Stimulated activated naive B cell treated with anti-CD40 and anti-IgM and Interleukin-4, amounts not matched to agents 10 μg/mL and 1 μg/mL and 100 μg/mL, for 72 hours (primary cell): ENCODE results near the gene ODAD2.
"Not testable (repeated sequence)": the region's sequence is repeated elsewhere in the genome, so short reads cannot be mapped to it uniquely, and the experiment has no call there.

Experiments
- ATAC-seq, 2 donors: fragments of 150-1000 bp; cut with Tn5 transposase; replicated peaks; 2 replicates each; pipeline ENCODE4 v1.10.0; 2021; ENCODE audit warnings: moderate library complexity in 1 of 2
- DNase-seq: peaks from one replicate; pipeline ENCODE4 v3.0.0; 2021
- H3K27ac Mint-ChIP-seq: one replicate; pipeline ENCODE4 v1.8.0; 2022; ENCODE audit warnings: mild to moderate bottlenecking, mixed read lengths
- H3K27me3 Mint-ChIP-seq, 2 donors: one replicate each; pipeline ENCODE4 v1.8.0; 2022; ENCODE audit warnings: mixed read lengths in 2 of 2
- H3K36me3 Mint-ChIP-seq, 2 donors: one replicate each; pipeline ENCODE4 v1.8.0; 2022; ENCODE audit warnings: mixed read lengths in 2 of 2, mild to moderate bottlenecking in 1 of 2
- H3K4me1 Mint-ChIP-seq, 2 donors: one replicate each; pipeline ENCODE4 v1.8.0; 2022; ENCODE audit warnings: mixed read lengths in 2 of 2, mild to moderate bottlenecking in 1 of 2
- H3K4me3 Mint-ChIP-seq, 2 donors: one replicate each; pipeline ENCODE4 v1.8.0; 2022; ENCODE audit warnings: mild to moderate bottlenecking in 2 of 2, mixed read lengths in 2 of 2, moderate library complexity in 1 of 2
- H3K9me3 Mint-ChIP-seq, 2 donors: one replicate each; pipeline ENCODE4 v1.8.0; 2022; ENCODE audit warnings: mixed read lengths in 2 of 2, mild to moderate bottlenecking in 1 of 2

Gene ODAD2

DNA sequence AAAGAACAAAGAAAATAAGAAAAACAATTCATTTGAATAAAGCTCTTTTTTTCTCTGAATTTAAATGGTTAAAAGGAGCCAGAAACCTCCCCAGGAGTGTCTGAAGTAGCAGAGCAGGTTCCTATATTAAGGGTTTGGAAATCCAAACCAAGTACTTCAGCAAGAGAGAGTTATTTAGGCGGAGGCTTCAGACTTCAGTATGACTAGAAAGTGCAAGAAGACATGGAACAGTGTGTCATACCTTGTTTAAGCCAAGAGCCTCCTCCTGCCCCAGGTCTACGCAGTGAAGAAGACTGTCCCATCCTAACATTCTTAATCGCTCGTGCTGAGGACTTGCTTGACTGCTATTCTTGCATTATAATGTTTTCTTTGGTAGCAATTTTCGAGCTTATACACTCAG lies 51.3 kb downstream of the ODAD2 start:
- Mint-ChIP-seq H3K9me3 (no peaks in the 10 kb centered on the region), H3K36me3 (no peaks in the 10 kb centered on the region), H3K4me3 (no peak overlapping the region), H3K27me3 (peaks cover 0 to 4% of the 10 kb centered on the region in 2 donors), H3K4me1 (no peaks in the 10 kb centered on the region), H3K27ac (no peak overlapping the region)
- DNase-seq (no peak), ATAC-seq (no peak)

DNA sequence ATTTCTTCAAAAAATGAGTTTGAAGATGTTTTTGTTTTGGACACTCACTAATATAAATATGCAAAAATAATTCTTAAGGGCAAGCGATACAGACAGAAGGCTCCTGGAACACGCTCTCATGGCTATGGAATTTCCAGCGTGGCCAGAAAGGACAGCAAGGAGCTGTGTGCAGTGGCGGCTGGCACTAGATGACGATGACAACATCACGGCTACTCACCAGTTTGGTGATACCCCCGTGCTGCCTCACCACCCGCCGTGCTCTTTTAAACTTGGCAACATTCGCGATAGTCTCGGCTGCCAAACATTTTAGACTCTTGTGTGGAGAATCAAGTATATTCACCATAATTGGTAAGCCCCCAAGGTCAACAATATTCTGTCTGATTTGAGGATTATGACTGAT lies 54.9 kb downstream of the ODAD2 start:
- Mint-ChIP-seq H3K36me3 (no peaks in the 10 kb centered on the region), H3K27me3 (no peaks in the 10 kb centered on the region), H3K4me1 (no peaks in the 10 kb centered on the region), H3K9me3 (no peaks in the 10 kb centered on the region), H3K4me3 (no peak overlapping the region), H3K27ac (no peak overlapping the region)
- no peak for ATAC-seq
- DNase-seq, result no peak

DNA sequence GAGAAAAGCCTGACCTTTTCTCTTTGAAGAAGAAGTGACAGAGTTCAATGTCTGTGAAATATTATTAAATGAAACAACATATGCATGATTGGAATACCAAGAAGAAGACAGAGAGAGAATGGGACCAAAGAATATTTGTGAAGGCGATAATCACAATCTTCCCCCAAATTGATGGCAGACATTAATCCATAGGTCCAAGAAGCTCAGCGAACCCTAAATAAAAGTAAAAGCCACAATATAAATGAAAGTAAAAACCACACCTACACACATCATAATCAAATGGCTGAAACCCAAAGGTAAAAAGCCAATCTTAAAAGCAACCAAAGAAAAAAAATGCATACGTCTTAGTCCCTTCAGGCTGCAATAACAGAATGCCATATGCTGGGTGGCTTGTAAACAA lies 84.0 kb downstream of the ODAD2 start:
- peaks cover 1 to 6% of the 10 kb centered on the region in 2 donors for H3K9me3 Mint-ChIP-seq
- H3K4me1 Mint-ChIP-seq, result no peaks in the 10 kb centered on the region
- H3K4me3 Mint-ChIP-seq, result no peak overlapping the region

DNA sequence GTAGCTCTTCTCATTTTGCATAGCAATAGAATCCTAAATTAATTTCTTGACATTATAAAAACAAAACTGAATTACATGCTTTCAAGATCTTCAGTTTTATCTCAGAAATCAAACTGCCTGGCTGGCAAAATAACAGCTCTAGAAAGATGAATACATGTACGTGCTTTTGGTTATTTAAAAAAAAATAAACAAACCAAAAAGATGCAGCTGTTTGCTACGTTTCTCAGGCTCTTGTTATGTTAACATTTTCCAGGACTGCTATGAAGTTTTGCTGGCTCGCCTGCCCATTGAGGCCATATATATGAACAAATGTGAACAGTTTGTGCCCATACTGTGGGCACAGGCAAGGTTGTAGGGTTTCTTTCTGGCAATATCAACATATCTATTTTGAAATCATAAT lies 86.6 kb downstream of the ODAD2 start:
- Mint-ChIP-seq H3K4me3 (no peak overlapping the region), H3K9me3 (peaks cover 1 to 6% of the 10 kb centered on the region in 2 donors), H3K27ac (no peak overlapping the region), H3K36me3 (no peaks in the 10 kb centered on the region), H3K27me3 (no peaks in the 10 kb centered on the region), H3K4me1 (no peaks in the 10 kb centered on the region)
- DNase-seq, result no peak
- no peak for ATAC-seq

More for the DNA sequence above, 84.0 kb downstream of the ODAD2 start:
- no peaks in the 10 kb centered on the region for H3K27me3 Mint-ChIP-seq
- DNase-seq, result no peak
- no peak for ATAC-seq
- H3K27ac Mint-ChIP-seq, result no peak overlapping the region
- no peaks in the 10 kb centered on the region for H3K36me3 Mint-ChIP-seq

DNA sequence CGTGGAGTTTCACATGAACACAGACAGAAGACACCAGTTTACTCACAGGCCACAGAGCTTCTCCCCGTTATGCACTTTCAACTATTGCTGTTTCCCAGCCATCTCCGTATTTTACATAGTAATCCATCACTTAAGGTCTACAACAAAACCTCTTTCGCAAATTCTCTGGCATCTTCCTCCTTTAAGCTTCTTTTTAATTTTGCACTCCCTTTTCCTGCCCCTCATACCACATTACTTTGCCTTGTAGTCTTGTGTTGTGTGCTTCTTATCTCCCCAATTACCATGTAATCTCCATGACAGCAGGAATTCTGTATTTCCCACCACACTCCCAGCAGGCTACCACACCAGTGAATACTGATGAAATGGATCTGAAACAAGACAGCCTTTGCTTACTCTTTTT lies 87.3 kb downstream of the ODAD2 start:
- Mint-ChIP-seq H3K4me3 (no peak overlapping the region), H3K4me1 (no peaks in the 10 kb centered on the region), H3K27ac (no peak overlapping the region), H3K9me3 (peaks cover 2 to 6% of the 10 kb centered on the region in 2 donors), H3K27me3 (no peaks in the 10 kb centered on the region), H3K36me3 (no peaks in the 10 kb centered on the region)
- ATAC-seq, result no peak
- DNase-seq, result no peak

DNA sequence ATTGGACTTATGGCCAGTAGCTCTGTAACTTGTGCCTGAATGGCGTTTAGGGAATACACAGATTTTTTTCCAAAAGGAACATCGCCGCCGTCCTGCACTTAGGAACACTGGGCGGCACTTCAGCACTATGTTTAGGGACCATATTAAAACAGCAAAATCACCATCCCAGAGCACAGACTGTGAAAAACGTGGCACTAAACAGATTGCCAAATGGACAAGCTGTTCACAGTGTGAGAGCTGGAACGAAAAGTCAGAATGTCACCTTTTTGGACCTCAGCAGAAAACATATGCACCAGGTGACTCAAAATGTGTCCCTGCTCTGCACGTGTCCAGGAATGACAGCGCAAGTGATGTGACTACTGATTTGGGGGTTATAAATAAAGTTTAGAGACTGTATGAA lies 87.9 kb downstream of the ODAD2 start:
- no peak overlapping the region for H3K4me3 Mint-ChIP-seq
- peaks cover 4 to 9% of the 10 kb centered on the region in 2 donors for H3K9me3 Mint-ChIP-seq
- ATAC-seq (no peak), DNase-seq (no peak)
- no peaks in the 10 kb centered on the region for H3K36me3 Mint-ChIP-seq
- H3K4me1 Mint-ChIP-seq, result no peaks in the 10 kb centered on the region
- H3K27ac Mint-ChIP-seq, result no peak overlapping the region
- H3K27me3 Mint-ChIP-seq, result no peaks in the 10 kb centered on the region

DNA sequence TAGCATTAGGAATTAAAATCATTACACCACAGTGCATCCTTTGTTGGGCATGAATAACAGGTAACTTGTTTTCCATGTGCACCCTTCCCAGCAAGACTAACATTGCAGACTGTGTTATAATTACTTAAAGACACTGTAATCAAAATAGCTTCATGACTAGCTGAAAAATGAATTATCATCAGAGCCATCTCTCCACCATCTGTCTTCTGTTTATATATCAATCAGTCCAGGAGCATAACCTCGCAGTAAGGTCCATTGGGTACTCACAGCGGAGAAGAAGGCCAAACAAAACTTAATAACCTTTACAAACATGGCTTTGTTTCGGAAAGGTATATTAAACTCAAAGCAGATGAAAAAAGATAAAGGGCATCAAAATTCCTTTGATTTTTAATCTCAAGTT lies 90.6 kb downstream of the ODAD2 start:
- peaks cover 6 to 11% of the 10 kb centered on the region in 2 donors for H3K9me3 Mint-ChIP-seq
- ATAC-seq, result no peak
- H3K4me1 Mint-ChIP-seq, result no peaks in the 10 kb centered on the region
- H3K27ac Mint-ChIP-seq, result no peak overlapping the region
- H3K36me3 Mint-ChIP-seq, result no peaks in the 10 kb centered on the region
- no peak overlapping the region for H3K4me3 Mint-ChIP-seq
- no peak for DNase-seq
- no peaks in the 10 kb centered on the region for H3K27me3 Mint-ChIP-seq

DNA sequence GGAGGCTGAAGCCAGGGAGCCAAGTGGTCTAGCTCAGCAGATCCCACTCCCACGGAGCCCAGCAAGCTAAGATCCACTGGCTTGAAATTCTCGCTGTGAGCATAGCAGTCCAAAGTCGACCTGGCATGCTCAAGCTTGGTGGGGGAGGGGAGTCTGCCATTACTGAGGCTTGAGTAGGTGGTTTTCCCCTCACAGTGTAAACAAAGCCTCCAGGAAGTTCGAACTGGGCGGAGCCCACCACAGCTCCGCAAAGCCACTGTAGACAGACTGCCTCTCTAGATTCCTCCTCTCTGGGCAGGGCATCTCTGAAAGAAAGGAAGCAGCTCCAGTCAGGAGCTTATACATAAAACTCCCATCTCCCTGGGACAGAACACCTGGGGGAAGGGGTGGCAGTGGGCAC lies 99.4 kb downstream of the ODAD2 start:
- not testable (repeated sequence) for ATAC-seq, DNase-seq, H3K36me3 Mint-ChIP-seq, H3K27me3 Mint-ChIP-seq, H3K4me3 Mint-ChIP-seq, H3K4me1 Mint-ChIP-seq, H3K27ac Mint-ChIP-seq
- peaks cover 12 to 17% of the 10 kb centered on the region in 2 donors for H3K9me3 Mint-ChIP-seq

DNA sequence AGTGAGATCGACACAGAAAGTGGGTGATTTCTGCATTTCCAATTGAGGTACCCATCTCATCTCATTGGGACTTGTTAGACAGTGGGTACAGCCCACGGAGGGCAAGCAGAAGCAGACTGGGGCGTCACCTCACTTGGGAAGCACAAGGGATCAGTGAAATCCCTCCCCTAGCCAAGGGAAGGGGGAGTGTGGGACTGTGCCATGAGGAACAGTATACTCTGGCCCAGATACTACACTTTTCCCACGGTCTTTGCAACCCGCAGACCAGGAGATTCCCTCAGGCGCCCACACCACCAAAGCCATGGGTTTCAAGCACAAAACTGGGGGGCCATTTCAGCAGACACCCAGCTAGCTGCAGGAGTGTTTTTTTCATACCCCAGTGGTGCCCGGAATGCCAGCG lies 99.8 kb downstream of the ODAD2 start:
- no peaks in the 10 kb centered on the region for H3K4me1 Mint-ChIP-seq
- DNase-seq, result no peak
- no peaks in the 10 kb centered on the region for H3K36me3 Mint-ChIP-seq
- no peak overlapping the region for H3K4me3 Mint-ChIP-seq
- H3K27ac Mint-ChIP-seq, result no peak overlapping the region
- peaks cover 11 to 17% of the 10 kb centered on the region in 2 donors for H3K9me3 Mint-ChIP-seq
- ATAC-seq, result no peak
- H3K27me3 Mint-ChIP-seq, result peaks cover 0 to 4% of the 10 kb centered on the region in 2 donors

DNA sequence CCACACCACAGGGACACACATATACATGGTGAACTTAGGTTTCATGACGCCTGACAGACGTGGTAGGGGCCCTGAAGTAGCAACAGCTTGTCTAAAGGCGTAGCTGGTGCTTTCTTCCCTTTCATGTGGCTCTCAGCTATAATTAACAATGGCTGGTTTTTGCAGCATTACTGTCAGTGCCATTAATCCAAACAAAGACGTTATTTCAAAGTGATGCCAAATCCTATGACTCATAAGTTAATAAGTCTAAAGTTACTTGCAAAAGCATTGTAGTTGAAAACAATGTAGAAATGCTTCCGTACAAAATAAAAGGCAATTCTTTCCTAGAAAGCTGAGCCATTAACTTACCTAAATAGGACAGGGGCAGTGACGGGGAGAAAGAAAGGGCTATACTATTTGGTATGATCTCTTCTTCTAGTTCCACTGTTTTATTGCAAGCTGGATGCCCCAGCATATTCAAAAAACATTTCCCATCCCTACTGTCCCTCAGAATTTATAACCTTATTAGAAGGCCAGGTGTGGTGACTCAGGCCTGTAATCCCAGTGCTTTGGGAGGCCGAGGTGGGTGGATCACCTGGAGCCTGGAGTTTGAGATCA lies 105.4 kb downstream of the ODAD2 start:
- Mint-ChIP-seq H3K9me3 (peaks cover 4% of the 10 kb centered on the region in 2 donors), H3K27ac (no peak overlapping the region), H3K36me3 (no peaks in the 10 kb centered on the region), H3K4me1 (no peaks in the 10 kb centered on the region), H3K27me3 (peaks cover 0 to 4% of the 10 kb centered on the region in 2 donors), H3K4me3 (no peak overlapping the region)
- DNase-seq, result no peak
- no peak for ATAC-seq

DNA sequence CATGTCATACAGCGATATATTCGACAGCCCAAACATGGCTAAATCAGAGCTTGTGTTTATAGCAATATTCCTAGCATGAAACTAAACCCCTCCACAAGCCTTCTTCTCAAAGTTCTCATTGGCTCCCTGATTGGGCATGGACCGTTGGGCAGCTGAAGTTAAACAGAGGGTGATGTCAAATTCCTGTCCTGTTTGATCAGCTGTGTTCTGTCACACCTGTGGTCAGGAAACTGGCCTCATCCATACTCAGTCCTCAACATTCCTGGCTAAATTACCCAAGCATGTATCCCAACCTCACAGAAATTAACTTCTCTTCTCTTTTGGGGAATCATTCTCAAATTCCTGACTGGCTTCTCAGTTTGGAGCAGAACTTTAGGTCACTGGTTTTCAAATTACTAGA lies 107.9 kb downstream of the ODAD2 start:
- H3K36me3 Mint-ChIP-seq, result no peaks in the 10 kb centered on the region

DNA sequence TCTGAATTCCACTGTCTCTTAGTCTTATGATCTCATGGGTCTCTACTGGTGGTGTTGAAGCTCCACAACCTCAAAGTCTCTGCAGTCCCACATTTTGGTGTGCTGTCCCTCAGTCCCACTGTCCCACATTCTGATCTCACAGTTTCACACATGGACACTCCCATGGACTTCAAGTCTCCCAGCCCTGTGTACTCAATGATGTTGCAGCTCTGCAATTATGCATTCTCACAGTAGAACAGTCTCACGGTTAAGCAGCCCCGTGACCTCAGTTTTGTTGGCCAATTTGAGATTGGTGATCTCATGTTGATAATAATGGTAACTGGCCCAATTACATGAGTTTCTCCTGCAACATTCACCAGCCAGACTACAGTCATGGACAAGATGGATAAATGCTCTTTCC lies 109.4 kb downstream of the ODAD2 start:
- H3K4me3 Mint-ChIP-seq, result no peak overlapping the region
- H3K27me3 Mint-ChIP-seq, result no peaks in the 10 kb centered on the region
- H3K27ac Mint-ChIP-seq, result no peak overlapping the region
- no peaks in the 10 kb centered on the region for H3K36me3 Mint-ChIP-seq
- H3K4me1 Mint-ChIP-seq, result no peaks in the 10 kb centered on the region
- ATAC-seq, result no peak
- H3K9me3 Mint-ChIP-seq, result peaks cover 9% of the 10 kb centered on the region in 2 donors
- no peak for DNase-seq

More for the DNA sequence above, 107.9 kb downstream of the ODAD2 start:
- Mint-ChIP-seq H3K27ac (no peak overlapping the region), H3K4me1 (no peaks in the 10 kb centered on the region), H3K9me3 (peaks cover 4 to 6% of the 10 kb centered on the region in 2 donors), H3K27me3 (no peaks in the 10 kb centered on the region), H3K4me3 (no peak overlapping the region)
- no peak for DNase-seq
- ATAC-seq, result no peak

DNA sequence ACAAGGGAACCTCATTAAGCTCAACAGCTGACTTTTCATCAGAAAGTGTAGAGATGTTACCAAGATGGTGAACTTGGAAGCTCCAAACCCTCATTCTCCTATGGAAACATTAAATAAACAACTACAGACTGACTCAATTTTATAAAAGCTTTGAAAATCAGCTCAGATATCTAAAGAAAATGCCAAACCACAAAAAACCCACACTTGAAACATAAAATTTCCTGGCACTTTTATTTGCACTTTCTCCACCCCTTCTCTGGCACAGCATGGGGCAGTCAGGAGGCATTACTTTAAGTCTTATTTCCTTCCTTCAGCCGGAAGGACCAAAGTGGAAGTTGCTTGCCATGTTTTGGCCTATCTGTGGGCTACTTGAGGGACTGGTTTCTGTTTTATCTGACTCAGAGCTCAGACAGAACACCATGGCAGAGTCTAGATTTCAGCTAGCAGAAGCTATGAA lies 114.7 kb downstream of the ODAD2 start:
- Mint-ChIP-seq H3K27me3 (no peaks in the 10 kb centered on the region), H3K4me1 (no peaks in the 10 kb centered on the region), H3K9me3 (peaks cover 10 to 11% of the 10 kb centered on the region in 2 donors), H3K36me3 (no peaks in the 10 kb centered on the region), H3K27ac (no peak overlapping the region), H3K4me3 (no peak overlapping the region)
- ATAC-seq, result no peak
- DNase-seq, result no peak

DNA sequence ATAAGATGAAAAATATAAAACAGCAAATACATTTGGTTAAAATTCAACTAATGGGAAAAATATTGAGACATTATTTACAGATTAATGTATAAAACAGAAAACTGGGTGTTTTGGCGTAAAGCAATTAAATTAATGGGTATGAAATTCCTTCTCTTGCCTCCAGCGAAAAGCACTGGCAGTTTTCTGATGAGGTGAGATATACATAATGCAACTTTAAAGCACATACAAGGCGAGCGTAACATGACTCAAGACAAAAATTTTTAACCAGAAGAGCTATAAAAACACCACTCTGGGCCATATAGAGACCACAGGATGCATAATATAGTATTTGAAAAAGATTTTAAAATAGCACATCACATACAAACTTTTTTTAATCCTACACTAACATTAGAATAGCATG lies 120.6 kb downstream of the ODAD2 start:
- Mint-ChIP-seq H3K4me3 (no peak overlapping the region), H3K9me3 (peaks cover 0 to 1% of the 10 kb centered on the region in 2 donors), H3K27me3 (no peaks in the 10 kb centered on the region), H3K27ac (no peak overlapping the region), H3K4me1 (no peaks in the 10 kb centered on the region), H3K36me3 (peaks cover 0 to 2% of the 10 kb centered on the region in 2 donors)
- no peak for ATAC-seq
- DNase-seq, result no peak

DNA sequence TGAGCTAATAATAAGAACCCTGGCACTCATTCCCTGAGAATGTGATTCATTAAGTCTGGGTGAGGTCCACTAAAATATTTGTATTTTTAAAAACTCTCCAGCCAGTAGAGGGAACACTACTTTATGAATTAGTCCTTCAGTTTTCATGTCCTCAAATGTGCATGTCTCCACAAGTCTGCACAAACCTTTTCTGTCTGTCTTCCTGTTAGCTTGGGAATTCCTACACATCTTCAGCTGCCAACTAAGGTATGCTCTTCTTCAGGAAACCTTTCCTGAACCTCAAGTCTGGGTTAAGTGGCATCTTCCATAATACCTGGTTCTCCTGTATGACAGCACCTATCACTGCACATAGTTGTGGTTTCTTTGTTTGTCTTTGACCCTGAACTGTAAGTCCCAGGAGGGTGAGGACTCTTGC lies 133.7 kb downstream of the ODAD2 start:
- no peak for ATAC-seq
- H3K9me3 Mint-ChIP-seq, result peaks cover 2 to 9% of the 10 kb centered on the region in 2 donors

DNA sequence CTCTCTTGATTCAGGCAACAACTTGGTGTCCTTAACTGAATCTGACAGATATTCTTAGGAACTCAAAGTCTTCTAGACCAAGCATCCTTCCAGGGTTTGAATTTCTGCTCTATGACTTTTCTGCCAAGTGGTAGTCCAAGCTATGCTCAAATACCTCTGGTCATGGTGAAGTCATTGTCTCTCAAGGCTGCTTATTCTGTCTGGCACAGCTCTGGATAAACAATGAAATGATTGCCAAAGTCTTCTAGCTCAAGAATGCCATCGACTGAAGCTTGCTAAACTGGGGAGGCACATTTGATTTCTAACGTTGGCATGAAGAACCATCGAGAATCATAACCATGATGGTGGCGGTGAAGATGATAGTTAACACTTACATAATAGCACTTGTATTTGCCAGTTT lies 137.1 kb downstream of the ODAD2 start:
- Mint-ChIP-seq H3K27me3 (peaks cover 6 to 13% of the 10 kb centered on the region in 2 donors), H3K36me3 (no peaks in the 10 kb centered on the region), H3K27ac (no peak overlapping the region), H3K9me3 (peaks cover 2 to 4% of the 10 kb centered on the region in 2 donors), H3K4me1 (no peaks in the 10 kb centered on the region), H3K4me3 (no peak overlapping the region)
- ATAC-seq (no peak), DNase-seq (no peak)

More for the DNA sequence above, 133.7 kb downstream of the ODAD2 start:
- H3K27me3 Mint-ChIP-seq, result peaks cover 10 to 13% of the 10 kb centered on the region in 2 donors
- H3K4me1 Mint-ChIP-seq, result no peaks in the 10 kb centered on the region
- DNase-seq, result no peak
- no peak overlapping the region for H3K4me3 Mint-ChIP-seq
- H3K36me3 Mint-ChIP-seq, result no peaks in the 10 kb centered on the region
- H3K27ac Mint-ChIP-seq, result no peak overlapping the region
